ENCODE data around the gene ZNF774. TPM values are rescaled to one million over a fixed set of nuclear protein-coding genes. Genes with fewer than 3 reads are reported as not detected.

ZNF774 gene
- total and polyA plus RNA-seq, 2 of the 13 experiments (the other 11 are each of a cell fraction or from before 2014, with no cell fraction given) = 0.59 to 1.4 TPM

DNA sequence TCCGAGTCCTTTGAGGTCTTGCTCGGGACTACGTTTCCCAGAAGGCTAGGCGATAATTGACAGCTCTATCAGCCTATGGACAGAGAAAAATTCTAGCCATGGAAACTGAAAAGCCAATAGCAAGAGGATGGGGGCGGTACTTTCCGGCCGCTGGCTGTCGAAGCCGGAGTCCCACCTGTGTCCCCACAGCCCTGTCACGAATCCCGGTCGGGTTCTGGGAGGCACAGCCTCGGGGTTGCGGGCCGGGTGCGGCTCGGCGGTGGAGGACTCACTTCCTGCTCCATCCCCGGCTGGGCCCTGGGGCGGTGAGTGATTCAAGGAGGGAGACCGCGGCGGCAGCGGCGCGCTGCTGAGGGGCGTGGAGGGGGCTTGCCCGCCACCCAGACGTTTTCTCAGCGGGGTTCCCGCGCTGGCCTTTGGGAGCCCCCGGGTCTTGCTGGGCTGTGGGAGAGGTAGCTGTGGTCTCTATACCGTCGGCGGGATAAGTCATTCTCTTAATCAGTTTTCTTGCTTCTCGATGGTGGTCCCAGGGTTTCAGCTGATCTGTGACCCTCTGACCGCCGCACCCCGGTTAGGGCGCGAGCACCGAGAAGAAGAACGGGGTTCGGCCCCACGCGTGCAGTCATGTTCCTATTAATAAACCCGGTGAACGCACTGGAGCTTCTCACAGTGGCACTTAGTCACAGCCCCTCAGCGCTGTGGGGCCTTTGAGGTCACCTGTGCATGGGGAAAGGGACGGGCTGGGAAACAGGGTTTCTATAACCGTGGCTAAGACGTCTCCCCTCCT lies at the start of gene ZNF774 (continued):
- TF ChIP-seq ZNF264 (CRISPR knock-in tag; IDR thresholded peaks at IDR 0.05) = no peak
- TF ChIP-seq RBM22 (optimal IDR thresholded peaks at IDR 0.05; ENCODE audit: low read length) = no peak
- TF ChIP-seq EZH2 (conservative IDR thresholded peaks at IDR 0.05; ENCODE audit: low read depth, low read length) = no peak
- no peak for TF ChIP-seq ADNP (CRISPR knock-in tag; IDR thresholded peaks at IDR 0.05)
- TF ChIP-seq ZNF331 (CRISPR knock-in tag; IDR thresholded peaks at IDR 0.05) = peak; percentile 8; the same call in 1 of the 2 replicates
- no peak for TF ChIP-seq ZNF138 (CRISPR knock-in tag; IDR thresholded peaks at IDR 0.05; ENCODE audit: low read depth)
- TF ChIP-seq, protein P1, sequence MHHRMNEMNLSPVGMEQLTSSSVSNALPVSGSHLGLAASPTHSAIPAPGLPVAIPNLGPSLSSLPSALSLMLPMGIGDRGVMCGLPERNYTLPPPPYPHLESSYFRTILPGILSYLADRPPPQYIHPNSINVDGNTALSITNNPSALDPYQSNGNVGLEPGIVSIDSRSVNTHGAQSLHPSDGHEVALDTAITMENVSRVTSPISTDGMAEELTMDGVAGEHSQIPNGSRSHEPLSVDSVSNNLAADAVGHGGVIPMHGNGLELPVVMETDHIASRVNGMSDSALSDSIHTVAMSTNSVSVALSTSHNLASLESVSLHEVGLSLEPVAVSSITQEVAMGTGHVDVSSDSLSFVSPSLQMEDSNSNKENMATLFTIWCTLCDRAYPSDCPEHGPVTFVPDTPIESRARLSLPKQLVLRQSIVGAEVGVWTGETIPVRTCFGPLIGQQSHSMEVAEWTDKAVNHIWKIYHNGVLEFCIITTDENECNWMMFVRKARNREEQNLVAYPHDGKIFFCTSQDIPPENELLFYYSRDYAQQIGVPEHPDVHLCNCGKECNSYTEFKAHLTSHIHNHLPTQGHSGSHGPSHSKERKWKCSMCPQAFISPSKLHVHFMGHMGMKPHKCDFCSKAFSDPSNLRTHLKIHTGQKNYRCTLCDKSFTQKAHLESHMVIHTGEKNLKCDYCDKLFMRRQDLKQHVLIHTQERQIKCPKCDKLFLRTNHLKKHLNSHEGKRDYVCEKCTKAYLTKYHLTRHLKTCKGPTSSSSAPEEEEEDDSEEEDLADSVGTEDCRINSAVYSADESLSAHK (CRISPR knock-in tag; IDR thresholded peaks at IDR 0.05; ENCODE audit: borderline replicate concordance) = no peak
- TF ChIP-seq RFX3 (CRISPR knock-in tag; IDR thresholded peaks at IDR 0.05) = peak; percentile 50; the same call in 1 of the 2 replicates
- peak; percentile 24 for TF ChIP-seq AGO2 (optimal IDR thresholded peaks at IDR 0.05; ENCODE audit: low read depth, low read length)
- TF ChIP-seq, protein P2, sequence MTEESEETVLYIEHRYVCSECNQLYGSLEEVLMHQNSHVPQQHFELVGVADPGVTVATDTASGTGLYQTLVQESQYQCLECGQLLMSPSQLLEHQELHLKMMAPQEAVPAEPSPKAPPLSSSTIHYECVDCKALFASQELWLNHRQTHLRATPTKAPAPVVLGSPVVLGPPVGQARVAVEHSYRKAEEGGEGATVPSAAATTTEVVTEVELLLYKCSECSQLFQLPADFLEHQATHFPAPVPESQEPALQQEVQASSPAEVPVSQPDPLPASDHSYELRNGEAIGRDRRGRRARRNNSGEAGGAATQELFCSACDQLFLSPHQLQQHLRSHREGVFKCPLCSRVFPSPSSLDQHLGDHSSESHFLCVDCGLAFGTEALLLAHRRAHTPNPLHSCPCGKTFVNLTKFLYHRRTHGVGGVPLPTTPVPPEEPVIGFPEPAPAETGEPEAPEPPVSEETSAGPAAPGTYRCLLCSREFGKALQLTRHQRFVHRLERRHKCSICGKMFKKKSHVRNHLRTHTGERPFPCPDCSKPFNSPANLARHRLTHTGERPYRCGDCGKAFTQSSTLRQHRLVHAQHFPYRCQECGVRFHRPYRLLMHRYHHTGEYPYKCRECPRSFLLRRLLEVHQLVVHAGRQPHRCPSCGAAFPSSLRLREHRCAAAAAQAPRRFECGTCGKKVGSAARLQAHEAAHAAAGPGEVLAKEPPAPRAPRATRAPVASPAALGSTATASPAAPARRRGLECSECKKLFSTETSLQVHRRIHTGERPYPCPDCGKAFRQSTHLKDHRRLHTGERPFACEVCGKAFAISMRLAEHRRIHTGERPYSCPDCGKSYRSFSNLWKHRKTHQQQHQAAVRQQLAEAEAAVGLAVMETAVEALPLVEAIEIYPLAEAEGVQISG (CRISPR knock-in tag; IDR thresholded peaks at IDR 0.05) = 0 out of 2 replicates have a peak, but pooled peaks have one; percentile 31
- TF ChIP-seq MAF1 (CRISPR knock-in tag; IDR thresholded peaks at IDR 0.05; ENCODE audit: borderline replicate concordance) = no peak
- TF ChIP-seq ZNF816 (CRISPR knock-in tag; IDR thresholded peaks at IDR 0.05; ENCODE audit: borderline replicate concordance) = no peak
- TF ChIP-seq ZNF556 (CRISPR knock-in tag; IDR thresholded peaks at IDR 0.05; ENCODE audit: borderline replicate concordance) = peak; percentile 15; the same call in 1 of the 2 replicates
- no peak for TF ChIP-seq ZNF441 (CRISPR knock-in tag; IDR thresholded peaks at IDR 0.05; ENCODE audit: borderline replicate concordance)
- TF ChIP-seq BCL6 (CRISPR knock-in tag; IDR thresholded peaks at IDR 0.05) = no peak
- no peak for TF ChIP-seq ZNF354B (CRISPR knock-in tag; IDR thresholded peaks at IDR 0.05)
- TF ChIP-seq, protein P3, sequence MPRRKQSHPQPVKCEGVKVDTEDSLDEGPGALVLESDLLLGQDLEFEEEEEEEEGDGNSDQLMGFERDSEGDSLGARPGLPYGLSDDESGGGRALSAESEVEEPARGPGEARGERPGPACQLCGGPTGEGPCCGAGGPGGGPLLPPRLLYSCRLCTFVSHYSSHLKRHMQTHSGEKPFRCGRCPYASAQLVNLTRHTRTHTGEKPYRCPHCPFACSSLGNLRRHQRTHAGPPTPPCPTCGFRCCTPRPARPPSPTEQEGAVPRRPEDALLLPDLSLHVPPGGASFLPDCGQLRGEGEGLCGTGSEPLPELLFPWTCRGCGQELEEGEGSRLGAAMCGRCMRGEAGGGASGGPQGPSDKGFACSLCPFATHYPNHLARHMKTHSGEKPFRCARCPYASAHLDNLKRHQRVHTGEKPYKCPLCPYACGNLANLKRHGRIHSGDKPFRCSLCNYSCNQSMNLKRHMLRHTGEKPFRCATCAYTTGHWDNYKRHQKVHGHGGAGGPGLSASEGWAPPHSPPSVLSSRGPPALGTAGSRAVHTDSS (CRISPR knock-in tag; conservative IDR thresholded peaks at IDR 0.05) = no peak
- no peak for TF ChIP-seq ERF (CRISPR knock-in tag; IDR thresholded peaks at IDR 0.05)
- no peak for TF ChIP-seq RCOR2 (CRISPR knock-in tag; IDR thresholded peaks at IDR 0.05)
- TF ChIP-seq, protein P4, sequence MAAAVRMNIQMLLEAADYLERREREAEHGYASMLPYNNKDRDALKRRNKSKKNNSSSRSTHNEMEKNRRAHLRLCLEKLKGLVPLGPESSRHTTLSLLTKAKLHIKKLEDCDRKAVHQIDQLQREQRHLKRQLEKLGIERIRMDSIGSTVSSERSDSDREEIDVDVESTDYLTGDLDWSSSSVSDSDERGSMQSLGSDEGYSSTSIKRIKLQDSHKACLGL (CRISPR knock-in tag; IDR thresholded peaks at IDR 0.05) = no peak
- no peak for TF ChIP-seq RAD21 (CRISPR knock-in tag; IDR thresholded peaks at IDR 0.05)
- TF ChIP-seq, protein P5, sequence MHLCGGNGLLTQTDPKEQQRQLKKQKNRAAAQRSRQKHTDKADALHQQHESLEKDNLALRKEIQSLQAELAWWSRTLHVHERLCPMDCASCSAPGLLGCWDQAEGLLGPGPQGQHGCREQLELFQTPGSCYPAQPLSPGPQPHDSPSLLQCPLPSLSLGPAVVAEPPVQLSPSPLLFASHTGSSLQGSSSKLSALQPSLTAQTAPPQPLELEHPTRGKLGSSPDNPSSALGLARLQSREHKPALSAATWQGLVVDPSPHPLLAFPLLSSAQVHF (CRISPR knock-in tag; IDR thresholded peaks at IDR 0.05) = no peak
- TF ChIP-seq RFX5 (IDR thresholded peaks at IDR 0.05; ENCODE audit: low read depth, low read length) = no peak
